GM12892 (cell line): ENCODE data around the gene MYO5A.

Experiments
- POLR2A ChIP-seq: IDR thresholded peaks from 2 replicates; pipeline ENCODE4 v1.6.1; 2011; ENCODE audit warnings: low read depth, low read length, control low read depth
- POLR2AphosphoS5 ChIP-seq: IDR thresholded peaks from 2 replicates; pipeline ENCODE4 v1.6.1; 2011; ENCODE audit warnings: low read depth, low read length, control low read depth

GRCh38 chr15:52317688-52318087, 211.0 kb downstream of the MYO5A start:
- TF ChIP-seq POLR2AphosphoS5 (no peak), POLR2A (no peak)
